RPMI8226 (cell line): ENCODE data around the gene MYLK.
A peak's percentile ranks its signal among the peaks of the same experiment; 100 is the strongest.
"Not testable (repeated sequence)": the region's sequence is repeated elsewhere in the genome, so short reads cannot be mapped to it uniquely, and the experiment has no call there.

ENCODE experiments used
- DNase-seq: peaks from one replicate; pipeline ENCODE4 v3.0.0-alpha.2; 2015

The MYLK gene

DNA sequence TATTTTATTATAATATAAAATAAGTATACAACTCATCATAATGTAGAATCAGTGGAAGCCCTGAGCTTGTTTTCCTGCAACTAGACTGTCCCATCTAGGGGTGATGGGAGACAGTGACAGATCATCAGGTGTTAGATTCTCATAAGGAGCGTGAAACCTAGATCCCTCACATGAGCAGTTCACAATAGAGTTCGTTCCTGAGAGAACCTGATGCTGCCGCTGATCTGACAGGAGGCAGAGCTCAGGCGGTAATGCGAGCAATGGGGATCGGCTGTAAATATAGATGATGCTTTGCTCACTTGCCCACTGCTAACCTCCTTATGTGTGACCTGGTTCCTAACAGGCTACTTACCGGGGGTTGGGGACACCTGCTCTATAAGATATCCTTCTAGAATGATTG, 272.5 kb downstream of the MYLK start:
- DNase-seq, result not testable (repeated sequence)

DNA sequence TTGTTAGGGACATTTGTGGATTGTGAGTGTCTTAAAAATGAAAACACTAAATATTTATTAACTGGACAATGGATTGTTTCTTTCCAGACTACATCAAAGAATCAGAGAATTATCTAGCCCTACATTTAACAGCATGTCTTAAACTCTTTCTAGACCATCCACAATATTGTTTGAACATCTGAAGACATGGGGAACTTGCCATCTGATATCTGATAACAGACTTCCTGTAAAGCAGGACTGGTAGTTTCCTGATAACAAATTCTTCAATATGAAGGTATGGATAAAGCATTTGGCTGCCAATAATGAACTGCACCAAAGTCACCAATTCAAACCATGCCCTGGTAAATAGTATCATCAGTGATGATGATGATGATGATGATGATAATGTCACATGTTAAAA, 273.1 kb downstream of the MYLK start:
- DNase-seq, result no peak

DNA sequence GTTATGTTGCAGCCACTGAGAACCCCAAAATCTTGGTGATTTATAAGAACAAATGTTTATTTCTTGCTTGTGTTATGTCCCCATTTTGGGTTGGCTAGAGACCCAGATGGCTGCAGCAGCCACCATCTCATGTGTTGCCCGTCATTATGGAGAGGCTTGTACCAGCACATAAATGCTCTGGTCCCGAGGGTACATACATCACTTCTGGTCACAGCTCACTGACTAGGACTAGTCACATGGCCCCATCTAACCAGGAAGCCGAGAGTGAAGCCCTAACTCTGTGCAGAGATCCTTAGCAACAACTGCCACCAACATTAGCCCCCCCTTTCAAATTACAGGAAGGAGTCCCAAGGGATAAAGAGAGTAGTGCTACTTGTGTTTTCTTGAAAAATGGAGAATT, 273.8 kb downstream of the MYLK start:
- DNase-seq, result no peak

DNA sequence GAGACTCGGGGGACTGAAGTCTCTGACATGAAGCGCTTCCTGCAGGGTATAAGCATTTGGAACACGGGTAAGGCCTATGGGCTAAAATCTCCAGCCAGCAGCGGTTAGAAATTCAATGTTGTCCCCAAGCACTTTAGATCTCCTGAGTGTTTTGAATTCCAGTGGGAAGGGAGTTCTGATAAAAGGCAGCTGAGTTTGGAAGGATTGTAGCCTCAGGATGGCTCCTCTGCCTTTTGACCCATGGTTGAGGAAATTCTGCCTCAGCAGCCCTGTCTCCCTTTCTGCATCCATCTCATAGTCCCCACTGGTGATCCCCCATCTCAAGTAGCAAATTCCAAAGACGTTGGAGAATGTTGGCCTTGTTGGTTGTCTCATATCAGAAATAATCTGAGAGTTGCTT, 275.1 kb downstream of the MYLK start:
- DNase-seq, result no peak

DNA sequence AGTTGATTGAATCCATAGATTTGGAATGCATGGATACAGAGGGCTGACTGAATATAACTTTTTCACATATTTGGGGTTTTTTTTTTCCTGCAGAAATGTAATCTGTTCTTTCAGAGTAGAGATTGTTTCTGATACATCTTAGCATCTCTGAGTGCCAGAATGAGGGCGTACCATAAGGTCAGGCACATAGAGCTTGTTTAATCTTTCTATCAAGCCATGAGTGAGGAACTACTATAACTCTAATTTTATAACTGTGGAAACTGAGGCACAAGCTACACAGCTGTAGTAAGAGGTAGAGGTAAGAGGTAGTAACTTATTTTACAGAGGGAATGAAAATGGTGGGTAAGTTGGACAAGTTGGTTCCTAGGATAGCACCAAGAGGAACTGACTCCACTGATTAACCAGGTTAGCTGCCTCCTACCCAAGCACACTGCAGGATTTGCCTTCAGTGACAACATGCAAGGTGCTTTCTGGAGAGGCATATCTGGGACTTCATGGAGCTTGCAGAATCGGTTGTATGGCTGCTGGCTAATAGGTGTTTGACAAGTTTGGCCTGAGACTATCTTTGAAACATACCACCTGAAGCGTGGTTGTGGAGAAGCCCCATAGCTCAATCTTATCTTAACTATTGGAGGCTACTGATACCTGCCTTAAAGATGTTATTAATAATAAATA, 275.7 kb downstream of the MYLK start:
- no peak for DNase-seq

DNA sequence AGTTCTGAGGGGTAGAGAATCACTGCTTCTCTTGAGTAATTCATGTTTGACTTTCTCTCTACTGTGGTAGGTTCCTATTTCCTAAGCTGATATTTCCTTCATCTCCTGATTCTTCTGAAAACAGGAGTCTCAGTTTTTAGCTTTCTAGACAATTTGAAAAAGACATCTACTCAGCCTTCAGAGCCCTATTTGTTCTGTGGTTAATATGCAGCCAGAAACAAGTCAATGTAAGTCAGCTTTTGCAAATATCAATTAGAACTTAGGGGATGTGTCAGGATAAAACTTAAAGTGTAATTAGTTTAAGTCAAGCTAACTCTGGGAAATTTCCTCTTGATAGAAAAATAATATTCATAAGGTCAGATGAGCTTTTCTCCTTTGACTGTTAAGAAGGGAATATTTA, 277.6 kb downstream of the MYLK start:
- DNase-seq, result no peak

DNA sequence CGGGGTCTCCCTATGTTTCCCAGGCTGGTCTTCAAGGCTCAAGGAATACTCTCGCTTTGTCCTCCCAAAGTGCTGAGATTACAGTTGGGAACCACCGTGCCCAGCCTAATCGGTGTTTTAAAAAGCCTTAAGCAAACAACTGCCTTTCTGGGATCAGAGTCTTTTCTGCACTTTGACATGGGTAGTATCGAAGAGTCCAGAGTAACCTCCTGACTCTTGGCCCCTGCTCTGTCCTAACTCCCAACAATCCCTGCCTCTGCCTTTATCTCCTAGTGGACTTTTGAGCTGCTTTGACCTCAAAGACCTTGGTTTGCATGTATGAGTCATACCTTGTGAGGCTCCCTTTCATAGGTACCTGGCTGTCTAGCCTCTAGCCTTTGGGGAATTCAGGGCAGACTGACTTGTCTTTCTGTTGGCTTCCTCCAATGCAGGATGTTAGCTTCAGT, 278.3 kb downstream of the MYLK start:
- DNase-seq, result no peak

DNA sequence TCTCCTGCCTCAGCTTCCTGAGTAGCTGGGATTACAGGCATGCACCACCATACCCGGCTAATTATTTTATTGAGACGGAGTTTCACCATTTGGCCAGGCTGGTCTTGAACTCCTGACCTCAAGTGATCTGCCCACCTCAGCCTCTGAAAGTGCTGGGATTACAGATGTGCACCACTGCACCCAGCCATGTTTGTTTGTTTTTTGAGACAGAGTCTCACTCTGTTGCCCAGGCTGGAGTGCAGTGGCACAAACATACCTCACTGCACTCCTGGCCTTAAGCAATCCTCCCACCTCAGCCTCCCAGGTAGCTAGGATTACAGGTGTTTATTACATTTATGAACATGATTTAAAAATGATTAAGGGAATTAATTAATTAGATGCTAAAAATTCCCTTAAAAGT, 281.0 kb downstream of the MYLK start:
- not testable (repeated sequence) for DNase-seq

DNA sequence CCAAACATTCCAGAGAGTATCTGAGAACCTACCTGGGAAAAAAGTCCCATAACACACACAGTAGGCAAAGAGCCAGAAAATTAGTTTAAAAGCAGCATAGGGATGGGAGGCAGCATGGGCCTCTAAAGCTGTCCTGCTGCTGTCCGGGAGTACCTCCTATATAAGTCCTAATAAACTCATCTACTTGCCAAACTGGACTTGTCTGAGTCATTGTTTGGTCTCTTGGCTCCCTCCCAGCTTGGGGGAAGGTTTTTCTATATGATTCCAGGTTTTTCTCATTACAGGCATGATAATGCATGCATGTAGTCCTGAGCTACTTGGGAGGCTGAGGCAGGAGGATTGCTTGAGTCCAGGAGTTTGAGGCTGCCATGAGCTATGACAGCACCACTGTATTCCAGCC, 281.8 kb downstream of the MYLK start:
- no peak for DNase-seq

DNA sequence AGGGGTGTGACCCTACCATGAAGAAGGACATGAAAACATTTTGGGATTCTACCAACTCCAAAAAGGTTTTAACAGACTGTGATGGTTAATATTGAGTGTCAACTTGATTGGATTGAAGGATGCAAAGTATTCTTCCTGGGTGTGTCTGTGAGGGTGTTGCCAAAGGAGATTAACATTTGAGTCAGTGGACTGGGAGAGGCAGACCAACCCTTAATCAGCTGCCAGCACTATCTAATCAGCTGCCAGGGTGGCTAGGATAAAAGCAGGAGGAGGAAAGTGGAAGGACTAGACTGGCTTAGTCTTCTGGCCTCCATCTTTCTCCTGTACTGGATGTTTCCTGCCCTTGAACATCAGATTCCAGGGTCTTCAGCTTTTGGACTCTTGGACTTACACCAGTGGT, 283.3 kb downstream of the MYLK start:
- DNase-seq, result not testable (repeated sequence)

DNA sequence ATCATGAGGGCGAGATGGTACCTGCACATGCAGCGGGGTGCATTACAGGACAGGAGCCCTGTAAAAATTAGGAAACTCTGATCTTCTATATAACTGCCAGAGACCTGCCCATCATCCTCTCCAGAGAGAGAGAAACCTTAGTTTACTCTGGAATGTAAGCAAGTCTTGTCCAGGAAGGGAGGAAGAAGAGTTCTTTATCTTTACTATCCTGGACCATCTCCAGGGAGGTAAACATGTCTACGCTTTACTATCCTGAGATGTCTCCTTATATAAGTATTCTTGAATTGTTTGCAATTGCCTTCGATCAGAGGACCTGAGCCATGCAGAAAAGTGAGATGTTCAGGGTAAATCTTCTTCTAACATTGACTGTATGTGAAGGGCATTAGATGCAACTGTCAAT, 286.6 kb downstream of the MYLK start:
- DNase-seq, result no peak

DNA sequence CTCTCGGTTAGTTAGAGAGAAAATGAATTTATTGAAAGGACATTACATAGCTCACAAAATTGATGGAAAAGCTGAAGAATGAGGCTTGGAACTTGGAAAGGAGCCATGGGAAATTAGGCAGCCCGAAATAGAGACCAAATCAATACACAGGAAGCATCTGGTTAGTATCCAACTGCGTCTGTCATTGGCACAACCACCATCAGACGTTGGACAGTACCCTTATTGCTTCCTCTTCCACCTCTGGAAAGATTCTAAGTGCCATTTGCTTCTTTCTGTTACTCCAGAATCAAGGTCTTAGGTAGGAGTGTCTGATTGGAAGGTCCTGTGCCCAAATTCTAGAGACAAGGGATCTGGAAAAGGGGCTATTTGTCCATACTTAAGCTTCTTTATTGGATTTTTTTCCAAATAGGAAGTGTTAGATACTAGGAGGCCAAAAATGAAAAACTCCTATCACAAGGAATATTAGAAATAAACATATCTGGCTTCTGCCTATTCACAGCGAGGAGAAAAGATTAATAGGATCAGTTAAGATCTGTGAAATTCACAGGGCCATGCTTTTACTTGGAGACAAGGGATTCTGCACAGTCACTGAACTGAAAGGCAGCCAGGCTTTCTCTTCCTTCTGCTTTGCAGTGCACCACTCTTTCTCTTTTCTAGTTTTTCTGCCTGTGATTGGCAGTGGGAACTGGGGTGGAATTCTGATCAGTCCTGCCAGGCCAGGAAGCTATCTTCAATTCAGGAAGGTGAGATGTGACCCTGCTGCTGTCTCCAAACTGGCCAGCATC, 288.5 kb downstream of the MYLK start:
- no peak for DNase-seq

DNA sequence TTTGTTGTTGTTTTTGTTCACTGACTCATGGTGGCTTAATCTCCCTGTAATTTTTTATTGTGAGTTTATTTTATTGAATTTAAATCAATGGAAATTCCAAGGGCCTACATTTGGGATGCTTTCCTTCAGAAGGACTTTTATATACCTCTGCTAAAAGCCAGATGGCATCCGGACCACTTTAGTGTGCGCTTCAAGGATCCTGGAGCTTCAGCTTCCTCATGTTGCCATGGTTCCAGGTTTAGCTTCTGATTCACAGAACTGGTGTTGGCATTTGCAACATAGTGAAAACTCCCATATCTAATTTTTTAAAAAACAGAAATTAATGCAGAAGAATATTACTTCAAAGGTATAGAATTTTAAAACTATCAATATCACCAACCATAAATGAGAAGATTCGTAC, 290.8 kb downstream of the MYLK start:
- no peak for DNase-seq

DNA sequence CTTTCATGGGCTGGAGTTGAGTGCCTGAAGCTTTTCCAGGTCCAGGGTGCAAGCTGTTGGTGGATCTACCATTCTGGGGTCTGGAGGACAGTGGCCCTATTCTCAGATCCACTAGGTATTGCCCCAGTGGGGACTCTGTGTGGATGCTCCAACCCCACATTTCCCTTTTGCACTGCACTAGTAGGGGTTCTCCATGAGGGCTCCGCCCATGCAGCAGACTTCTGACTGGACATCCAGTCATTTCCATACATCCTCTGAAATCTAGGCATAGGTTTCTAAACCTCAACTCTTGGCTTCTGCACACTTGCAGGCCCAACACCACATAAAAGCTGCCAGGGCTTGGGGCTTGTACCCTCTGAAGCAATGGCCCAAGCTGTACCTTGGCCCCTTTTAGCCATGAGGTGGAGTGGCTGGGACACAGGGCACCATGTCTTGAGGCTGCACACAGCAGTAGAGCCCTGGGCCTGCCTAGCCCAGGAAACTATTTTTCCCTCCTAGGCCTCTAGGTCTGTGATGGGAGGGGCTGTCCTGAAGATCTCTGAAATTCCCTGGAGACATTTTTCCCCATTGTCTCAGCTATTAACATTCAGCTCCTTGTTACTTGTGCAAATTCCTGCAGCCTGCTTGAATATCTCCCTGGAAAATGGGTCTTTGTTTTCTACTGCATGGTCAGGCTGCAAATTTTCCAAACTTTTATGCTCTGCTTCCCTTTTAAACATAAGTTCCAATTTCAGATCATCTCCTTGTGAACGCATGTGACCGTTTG, 293.3 kb downstream of the MYLK start:
- no peak for DNase-seq

DNA sequence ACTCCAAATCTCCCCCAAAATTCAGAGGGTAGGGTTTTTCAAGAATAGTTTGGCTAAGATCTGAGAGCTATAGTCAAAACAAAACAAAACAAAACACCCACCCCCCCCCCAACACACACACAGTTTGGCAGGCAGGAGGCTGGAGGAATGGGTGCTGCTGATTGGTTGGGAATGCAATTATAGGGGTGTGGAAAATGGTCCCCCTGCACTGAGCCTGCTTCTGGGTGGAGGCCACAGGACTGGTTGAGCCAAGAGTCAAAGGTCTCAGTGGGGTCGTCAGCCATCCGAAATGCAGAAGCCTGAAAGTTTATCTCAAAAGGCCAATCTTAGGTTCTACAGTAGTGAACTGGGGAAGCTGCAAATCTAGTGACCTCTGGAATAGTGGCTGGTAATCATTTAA, 296.7 kb downstream of the MYLK start:
- DNase-seq, result no peak

DNA sequence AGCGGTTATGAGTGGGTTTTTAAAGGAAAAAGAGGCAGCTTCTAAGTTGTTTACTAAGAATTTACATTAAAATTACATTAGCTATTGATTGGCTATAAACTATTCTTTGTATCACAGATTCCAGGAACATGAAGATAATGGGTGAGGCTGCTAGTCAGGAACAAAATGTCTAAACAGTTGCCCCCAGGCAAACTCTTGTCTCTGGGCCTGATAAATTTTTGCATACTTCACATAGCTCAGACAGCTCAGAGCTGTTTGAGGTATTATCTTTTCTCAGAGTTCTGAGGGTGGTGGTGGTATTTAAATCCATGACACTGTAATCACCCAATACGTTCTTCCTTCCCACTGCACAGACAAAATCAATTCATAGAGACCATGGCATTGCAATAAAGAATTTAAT, 297.2 kb downstream of the MYLK start:
- DNase-seq, result no peak

DNA sequence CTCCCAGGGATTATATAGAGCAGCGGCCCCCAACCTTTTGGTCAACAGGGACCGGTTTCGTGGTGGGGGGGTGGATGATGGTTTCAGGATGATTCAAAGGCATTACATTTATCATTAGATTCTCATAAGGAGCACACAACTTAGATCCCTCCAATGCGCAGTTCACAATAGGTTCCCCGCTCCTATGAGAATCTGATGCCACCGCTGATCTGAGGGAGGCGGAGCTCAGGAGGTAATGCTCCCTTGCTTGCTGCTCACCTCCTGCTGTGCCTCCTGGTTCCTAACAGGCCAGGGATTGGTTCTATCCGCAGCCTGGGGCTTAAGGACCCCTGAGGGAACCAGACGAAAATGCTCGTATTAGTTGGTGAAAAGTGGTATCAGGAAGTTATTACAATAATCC, 298.0 kb downstream of the MYLK start:
- peak; percentile 65 for DNase-seq

DNA sequence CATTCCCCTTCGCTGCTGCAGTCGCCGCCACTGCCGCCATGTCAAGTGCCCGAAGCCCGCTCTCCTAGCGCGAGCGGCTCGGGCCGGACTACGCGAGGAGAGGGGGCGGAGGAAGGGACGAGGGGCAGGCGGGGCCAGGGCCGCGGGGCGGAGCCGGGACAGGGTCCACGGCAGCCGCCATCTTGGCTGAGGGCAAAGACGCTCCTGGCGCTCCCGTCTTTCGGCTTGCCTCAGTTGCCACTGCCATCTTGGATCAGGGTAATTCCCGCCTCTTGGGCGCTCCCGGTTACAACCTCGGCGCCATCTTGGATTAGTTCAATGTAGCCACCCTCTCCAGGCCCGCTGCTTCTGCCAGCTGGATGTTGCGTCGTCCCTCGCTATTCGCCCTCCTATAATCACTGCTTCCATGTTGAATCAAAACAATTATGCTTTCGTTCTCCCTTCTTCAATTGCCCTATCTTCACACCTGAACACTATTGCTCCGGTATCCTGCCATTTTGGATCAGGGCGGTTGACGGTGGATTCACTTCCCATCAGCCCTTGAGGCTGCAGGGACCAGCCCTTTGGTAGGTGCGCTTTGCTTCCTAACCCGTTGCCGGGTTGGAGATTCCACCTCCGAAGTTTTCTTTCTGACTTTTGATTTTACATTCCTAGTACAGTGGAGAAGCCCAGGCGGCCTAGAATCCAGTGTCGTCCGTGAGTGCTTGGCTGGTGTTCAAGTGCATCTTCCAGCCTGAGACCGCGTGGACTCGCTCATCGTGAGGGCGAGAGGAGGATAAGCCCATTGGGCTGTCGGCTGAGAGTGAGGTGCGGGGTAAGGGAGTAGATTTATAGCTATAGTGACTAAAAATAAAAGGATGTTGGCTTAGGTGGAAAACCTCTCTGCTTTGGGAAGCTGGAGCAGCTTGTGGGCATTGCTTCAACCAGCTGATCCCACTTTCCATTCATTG, 298.9 kb downstream of the MYLK start, which contains the start of gene HACD2:
Gene HACD2, minus strand, starts transcription at position 66 of the 950 bp plus-strand sequence. Its CDS starts 26 bp downstream, at position 40.
- peak; percentile 98 for DNase-seq

DNA sequence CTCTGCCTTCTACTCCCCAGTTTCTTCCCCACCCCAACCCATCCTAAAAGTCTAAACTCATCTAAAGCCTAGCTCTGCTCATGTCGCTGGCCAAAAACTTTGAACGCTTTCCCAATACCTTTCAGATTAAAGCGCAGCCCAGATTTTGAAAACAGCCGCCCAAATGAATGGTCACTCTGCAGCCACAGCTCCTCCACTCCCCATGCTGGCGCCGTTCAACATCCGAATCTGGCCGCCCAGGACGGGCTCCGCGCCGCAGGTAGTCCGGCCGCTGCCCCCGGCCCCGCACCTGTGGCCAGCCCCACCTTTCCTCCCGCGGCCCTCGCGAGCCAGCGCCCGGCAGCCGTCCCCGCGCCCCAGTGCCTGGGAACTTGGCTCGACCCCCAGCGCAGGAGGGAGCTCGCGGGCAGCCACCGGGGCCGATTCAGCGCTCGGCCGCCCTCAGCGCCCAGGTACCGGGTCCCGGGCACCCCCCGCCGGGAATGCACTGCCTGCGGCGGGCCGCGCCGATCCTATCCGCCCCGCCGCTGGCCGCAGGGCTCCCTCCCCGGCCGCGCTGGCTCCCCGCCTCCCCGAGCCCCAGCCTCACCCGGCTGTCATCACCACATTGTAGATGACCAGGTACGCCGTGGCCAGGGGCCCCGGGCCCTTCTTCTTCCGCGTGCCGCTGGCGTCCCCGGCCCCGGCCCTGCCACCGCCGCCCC, 299.7 kb downstream of the MYLK start:
- DNase-seq, result peak; percentile 57

DNA sequence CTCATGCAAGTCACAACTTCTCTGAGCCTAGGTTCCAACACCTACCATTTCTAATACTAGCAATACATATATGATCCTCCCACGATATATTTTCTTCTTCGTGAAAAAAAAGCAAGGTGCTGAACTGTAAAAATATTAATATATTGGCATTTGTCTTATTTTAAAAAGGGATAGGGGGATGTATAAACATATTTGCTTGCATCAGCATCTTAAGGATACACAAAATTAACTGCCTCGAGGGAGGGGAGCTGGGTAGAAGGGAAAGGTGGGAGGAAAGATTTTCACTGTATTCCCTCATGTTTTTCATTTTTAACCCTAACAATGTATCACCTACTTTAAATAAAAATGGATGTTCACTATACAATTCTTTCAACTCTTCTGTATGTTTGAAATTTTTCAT, 300.6 kb downstream of the MYLK start:
- DNase-seq, result no peak

DNA sequence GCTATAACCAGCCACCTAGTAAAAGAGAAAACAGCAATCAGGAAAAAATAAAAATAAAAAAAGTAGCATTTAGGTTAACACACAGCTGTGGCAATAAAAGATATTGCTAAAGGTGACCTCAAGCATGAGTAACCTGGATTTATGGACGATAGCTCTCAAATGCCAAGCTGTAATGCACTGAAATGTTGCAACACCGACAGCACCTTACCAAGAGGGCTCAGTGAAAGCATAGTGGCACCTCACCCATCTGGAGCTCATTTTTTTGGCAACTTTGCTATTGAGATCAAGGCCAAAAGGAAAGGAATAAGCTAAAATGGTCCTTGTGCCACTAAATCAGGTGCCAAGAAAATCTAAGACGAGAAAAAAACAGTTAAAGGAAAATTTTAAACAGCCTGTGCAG, 301.8 kb downstream of the MYLK start:
- no peak for DNase-seq

DNA sequence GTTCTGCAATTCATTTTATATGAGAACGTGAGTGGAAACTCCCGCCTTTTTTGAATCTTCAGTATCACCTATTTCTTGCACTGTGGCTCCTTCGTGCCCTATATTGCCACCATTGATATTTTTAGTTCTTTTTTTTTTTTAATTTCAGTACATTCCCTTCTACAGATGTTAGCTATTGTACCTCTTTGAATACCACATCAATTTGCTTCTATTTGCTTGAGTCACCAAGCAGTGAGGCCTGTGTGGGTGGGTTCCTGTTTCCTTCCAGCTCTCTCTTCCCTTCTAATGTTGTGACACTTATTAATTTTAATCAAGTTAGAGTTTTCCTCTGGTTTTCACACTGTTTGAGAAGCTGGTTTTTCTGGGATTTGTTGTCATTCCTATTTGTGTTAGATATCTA, 308.0 kb downstream of the MYLK start:
- DNase-seq, result no peak
